Measurements from ENCODE around the gene GDPD5. TPM values are rescaled to one million over a fixed set of nuclear protein-coding genes. Genes with fewer than 3 reads are reported as not detected.

Gene GDPD5
- polyA plus RNA-seq, 3 donors, result 4.9 to 39.0 (median 7.6) TPM

- WGBS (ENCODE audit: insufficient coverage), result 96% methylated on average over 7 of the region's 7 CpGs
- no peak overlapping the region for H3K9ac ChIP-seq (ENCODE audit: insufficient read depth, low read length, poor library complexity, severe bottlenecking)
- intact Hi-C loops (cut with micrococcal nuclease), result no loop called here
Measured at GRCh38 chr11:75441804-75442132, 84.0 kb downstream of the GDPD5 start.

DNA sequence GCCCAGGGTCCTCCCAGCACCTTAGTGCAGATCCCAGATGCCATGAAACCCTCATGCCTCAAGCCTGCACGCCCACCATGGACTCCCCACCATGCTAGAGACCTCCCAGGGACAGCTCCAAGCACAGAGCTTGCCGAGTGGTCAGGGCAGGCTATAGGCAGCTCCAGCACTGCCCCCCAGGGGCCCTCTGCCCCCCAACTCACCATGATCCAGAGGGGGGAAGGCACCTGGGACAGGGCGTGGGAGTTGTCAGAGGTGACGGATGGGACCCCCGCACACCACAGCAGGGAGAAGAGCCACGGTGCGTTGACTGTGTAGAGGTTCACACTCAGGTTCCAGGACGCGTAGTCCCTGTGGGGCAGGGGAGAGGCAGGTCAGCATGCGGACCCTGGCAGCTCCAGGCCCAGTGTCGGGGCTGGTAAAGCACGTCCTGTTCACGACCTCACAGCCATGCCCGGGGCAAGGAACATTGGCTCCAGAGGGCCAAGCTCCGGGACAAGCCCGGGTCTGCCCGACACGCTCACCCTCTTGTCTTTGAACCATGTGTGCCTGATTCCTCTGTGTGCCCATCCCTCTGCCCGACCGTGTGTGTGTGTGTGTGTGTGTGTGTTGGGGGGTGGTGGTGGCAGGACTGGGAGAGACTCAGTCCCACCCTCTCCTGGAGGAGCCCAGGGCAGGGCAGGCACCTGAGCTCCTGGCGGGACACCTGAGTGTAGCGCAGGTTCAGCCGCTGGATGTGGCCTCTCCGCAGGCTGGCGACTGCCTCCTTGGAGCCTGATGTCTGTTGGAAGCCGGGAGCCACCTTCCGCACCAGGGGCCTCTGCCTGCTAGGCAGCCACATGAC lies 84.6 kb downstream of the GDPD5 start:
- Histone ChIP-seq H2AFZ (ENCODE audit: insufficient read depth, low read depth, low read length, poor library complexity, severe bottlenecking) (no peak overlapping the region), H3K4me3 (replicated peaks in 1 of 3; ENCODE audit: low read depth in 2 of 3, low read length in 3 of 3) (no peak overlapping the region), H4K20me1 (ENCODE audit: insufficient read depth, low read length) (no peaks in the 10 kb centered on the region), H3K9ac (ENCODE audit: insufficient read depth, low read length, poor library complexity, severe bottlenecking) (no peak overlapping the region), H3K27ac (ENCODE audit: low read depth in 1 of 2, low read length in 2 of 2) (no peak overlapping the region), H3K4me2 (replicated peaks; ENCODE audit: extremely low read depth, low read length, poor library complexity, severe bottlenecking) (no peak overlapping the region), H3K79me2 (ENCODE audit: insufficient read depth, low read length) (no peaks in the 10 kb centered on the region), H3K27me3 (ENCODE audit: control insufficient read depth in 2 of 2, insufficient read depth in 2 of 2, low read length in 2 of 2) (no peaks in the 10 kb centered on the region), H3K9me3 (replicated peaks in 1 of 2; ENCODE audit: control insufficient read depth in 1 of 2, insufficient read depth in 1 of 2, low read length in 2 of 2) (no peaks in the 10 kb centered on the region), H3K36me3 (replicated peaks in 1 of 2; ENCODE audit: control insufficient read depth in 1 of 2, insufficient read depth in 2 of 2, low read length in 2 of 2) (peaks cover 0 to 9% of the 10 kb centered on the region in 2 donors), H3K4me1 (ENCODE audit: control insufficient read depth in 1 of 2, insufficient read depth in 2 of 2, low read length in 2 of 2) (no peaks in the 10 kb centered on the region)
- H3K27me3 Mint-ChIP-seq (ENCODE audit: low read depth in 3 of 3), result peaks cover 0 to 4% (median 3%) of the 10 kb centered on the region in 3 donors
- DNase-seq, result no peak
- intact Hi-C loops (cut with micrococcal nuclease), result no loop called here
- no peak overlapping the region for H3K27ac Mint-ChIP-seq
- WGBS (ENCODE audit: insufficient coverage), result 93% methylated on average over 20 of the region's 27 CpGs
- H3K36me3 Mint-ChIP-seq, result peaks cover 18 to 28% of the 10 kb centered on the region in 2 donors
- TF ChIP-seq, protein P1, sequence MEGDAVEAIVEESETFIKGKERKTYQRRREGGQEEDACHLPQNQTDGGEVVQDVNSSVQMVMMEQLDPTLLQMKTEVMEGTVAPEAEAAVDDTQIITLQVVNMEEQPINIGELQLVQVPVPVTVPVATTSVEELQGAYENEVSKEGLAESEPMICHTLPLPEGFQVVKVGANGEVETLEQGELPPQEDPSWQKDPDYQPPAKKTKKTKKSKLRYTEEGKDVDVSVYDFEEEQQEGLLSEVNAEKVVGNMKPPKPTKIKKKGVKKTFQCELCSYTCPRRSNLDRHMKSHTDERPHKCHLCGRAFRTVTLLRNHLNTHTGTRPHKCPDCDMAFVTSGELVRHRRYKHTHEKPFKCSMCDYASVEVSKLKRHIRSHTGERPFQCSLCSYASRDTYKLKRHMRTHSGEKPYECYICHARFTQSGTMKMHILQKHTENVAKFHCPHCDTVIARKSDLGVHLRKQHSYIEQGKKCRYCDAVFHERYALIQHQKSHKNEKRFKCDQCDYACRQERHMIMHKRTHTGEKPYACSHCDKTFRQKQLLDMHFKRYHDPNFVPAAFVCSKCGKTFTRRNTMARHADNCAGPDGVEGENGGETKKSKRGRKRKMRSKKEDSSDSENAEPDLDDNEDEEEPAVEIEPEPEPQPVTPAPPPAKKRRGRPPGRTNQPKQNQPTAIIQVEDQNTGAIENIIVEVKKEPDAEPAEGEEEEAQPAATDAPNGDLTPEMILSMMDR (IDR thresholded peaks at IDR 0.05), result no peak
- no peaks in the 10 kb centered on the region for H3K9me3 Mint-ChIP-seq
- no peaks in the 10 kb centered on the region for H3K4me1 Mint-ChIP-seq
- no peak overlapping the region for H3K4me3 Mint-ChIP-seq

More at GRCh38 chr11:75441804-75442132, 84.0 kb downstream of the GDPD5 start:
- H3K4me1 ChIP-seq (ENCODE audit: control insufficient read depth in 1 of 2, insufficient read depth in 2 of 2, low read length in 2 of 2), result no peaks in the 10 kb centered on the region
- H3K9me3 ChIP-seq (replicated peaks in 1 of 2; ENCODE audit: control insufficient read depth in 1 of 2, insufficient read depth in 1 of 2, low read length in 2 of 2), result no peaks in the 10 kb centered on the region
- H3K9me3 Mint-ChIP-seq, result no peaks in the 10 kb centered on the region
- peaks cover 0 to 4% (median 3%) of the 10 kb centered on the region in 3 donors for H3K27me3 Mint-ChIP-seq (ENCODE audit: low read depth in 3 of 3)
- no peak overlapping the region for H2AFZ ChIP-seq (ENCODE audit: insufficient read depth, low read depth, low read length, poor library complexity, severe bottlenecking)
- H3K79me2 ChIP-seq (ENCODE audit: insufficient read depth, low read length), result no peaks in the 10 kb centered on the region
- TF ChIP-seq, protein P1 (IDR thresholded peaks at IDR 0.05), result no peak
- H3K27ac Mint-ChIP-seq, result no peak overlapping the region
- H3K4me2 ChIP-seq (replicated peaks; ENCODE audit: extremely low read depth, low read length, poor library complexity, severe bottlenecking), result no peak overlapping the region
- no peak overlapping the region for H3K4me3 Mint-ChIP-seq
- no peaks in the 10 kb centered on the region for H3K27me3 ChIP-seq (ENCODE audit: control insufficient read depth in 2 of 2, insufficient read depth in 2 of 2, low read length in 2 of 2)
- H3K36me3 ChIP-seq (replicated peaks in 1 of 2; ENCODE audit: control insufficient read depth in 1 of 2, insufficient read depth in 2 of 2, low read length in 2 of 2), result peaks cover 0 to 5% of the 10 kb centered on the region in 2 donors
- H3K4me3 ChIP-seq (replicated peaks in 1 of 3; ENCODE audit: low read depth in 2 of 3, low read length in 3 of 3), result no peak overlapping the region
- H3K27ac ChIP-seq (ENCODE audit: low read depth in 1 of 2, low read length in 2 of 2), result no peak overlapping the region
- no peaks in the 10 kb centered on the region for H4K20me1 ChIP-seq (ENCODE audit: insufficient read depth, low read length)
- peaks cover 12 to 23% of the 10 kb centered on the region in 2 donors for H3K36me3 Mint-ChIP-seq
- no peak for DNase-seq
- H3K4me1 Mint-ChIP-seq, result no peaks in the 10 kb centered on the region
